Progenitor cell of endocrine pancreas (in vitro differentiated cells): ENCODE data around the gene RAD1. TPM values are rescaled to one million over a fixed set of nuclear protein-coding genes. Genes with fewer than 3 reads are reported as not detected.

Experiments used
- DNase-seq: peaks from one replicate; pipeline ENCODE4 v3.0.0; 2021; ENCODE audit warnings: low spot score; ENCODE audit not compliant: unreplicated experiment
- H3K27ac Mint-ChIP-seq: 2 replicates; pipeline ENCODE4 v1.8.0; 2021; ENCODE audit warnings: mild to moderate bottlenecking, moderate library complexity, mixed read lengths
- H3K27me3 Mint-ChIP-seq: 2 replicates; pipeline ENCODE4 v1.8.0; 2021; ENCODE audit warnings: mixed read lengths
- H3K36me3 Mint-ChIP-seq: 2 replicates; pipeline ENCODE4 v1.8.0; 2022; ENCODE audit warnings: mixed read lengths; ENCODE audit not compliant: insufficient read depth
- H3K4me1 Mint-ChIP-seq: 2 replicates; pipeline ENCODE4 v1.8.0; 2021; ENCODE audit warnings: low read depth, mixed read lengths
- H3K4me3 Mint-ChIP-seq: 2 replicates; pipeline ENCODE4 v1.8.0; 2021; ENCODE audit warnings: low read depth, mild to moderate bottlenecking, moderate library complexity, mixed read lengths
- H3K9me3 Mint-ChIP-seq: 2 replicates; pipeline ENCODE4 v1.8.0; 2021; ENCODE audit warnings: low read depth, mixed read lengths
- CTCF ChIP-seq: fragments of 200-600 bp; sonication (generic); IDR thresholded peaks from one replicate; pipeline ENCODE4 v1.5.0; 2021; ENCODE audit warnings: antibody characterized with exemption, mild to moderate bottlenecking; ENCODE audit not compliant: unreplicated experiment
- total RNA-seq: library from RNA; stranded (reverse); gene quantifications from 2 replicates; pipeline ENCODE4 v1.2.1, GENCODE V29; 2021

RAD1 gene
- total RNA-seq, 1 donor from 2014 or later: 32.4 TPM

DNA sequence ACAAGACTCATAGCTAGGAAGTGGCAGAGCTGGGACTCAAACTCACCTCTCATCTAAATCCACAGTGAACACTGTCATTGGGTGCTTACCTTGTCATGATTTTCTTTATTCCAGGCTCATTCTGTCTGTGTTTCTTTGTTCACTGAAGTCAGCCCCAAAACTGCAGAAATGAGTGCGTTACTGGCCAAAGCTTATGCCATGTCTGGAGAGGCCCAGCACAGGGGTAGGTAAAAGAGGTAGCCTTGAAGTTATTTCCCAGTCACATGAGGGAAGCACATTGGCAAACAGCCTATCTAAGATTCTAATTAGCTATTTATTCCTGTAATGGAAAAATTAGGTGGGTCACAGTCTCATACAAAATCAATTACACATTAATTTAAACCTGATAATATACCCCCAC, 46.5 kb downstream of the RAD1 start:
- DNase-seq: no peak
- no peak overlapping the region for H3K4me3 Mint-ChIP-seq
- peak overlapping the region; percentile 41 for H3K27ac Mint-ChIP-seq
- peaks cover 7% of the 10 kb centered on the region for H3K9me3 Mint-ChIP-seq
- peaks cover 32% of the 10 kb centered on the region for H3K4me1 Mint-ChIP-seq
- TF ChIP-seq CTCF: no peak
- peaks cover 7% of the 10 kb centered on the region for H3K36me3 Mint-ChIP-seq
- H3K27me3 Mint-ChIP-seq: no peaks in the 10 kb centered on the region

DNA sequence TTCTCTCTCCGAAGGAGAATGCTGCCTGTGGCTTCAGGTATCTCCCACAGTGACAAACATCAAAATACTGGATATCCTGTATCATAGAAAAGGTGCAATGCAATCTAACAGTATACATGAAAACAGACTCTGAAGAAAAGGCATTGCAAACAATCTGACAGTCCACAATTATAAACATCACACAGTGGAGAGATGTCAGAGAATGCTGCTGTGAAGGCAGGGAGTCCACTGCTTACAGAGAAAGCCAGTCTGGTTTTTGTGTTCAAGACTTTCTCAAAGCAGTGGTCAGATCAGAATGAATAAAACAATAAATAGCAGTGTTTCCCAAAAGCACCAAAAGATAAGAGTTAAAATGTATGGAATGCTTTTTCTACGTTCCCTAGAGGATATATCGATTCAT, 47.6 kb downstream of the RAD1 start:
- DNase-seq: no peak
- Mint-ChIP-seq H3K4me3 (no peak overlapping the region), H3K27ac (no peak overlapping the region), H3K36me3 (peaks cover 7% of the 10 kb centered on the region), H3K4me1 (peaks cover 32% of the 10 kb centered on the region), H3K9me3 (peaks cover 7% of the 10 kb centered on the region), H3K27me3 (no peaks in the 10 kb centered on the region)
- TF ChIP-seq CTCF: no peak

- DNase-seq: no peak
- H3K36me3 Mint-ChIP-seq: peaks cover 7% of the 10 kb centered on the region
- peaks cover 7% of the 10 kb centered on the region for H3K9me3 Mint-ChIP-seq
- TF ChIP-seq CTCF: no peak
- H3K4me3 Mint-ChIP-seq: no peak overlapping the region
- H3K27me3 Mint-ChIP-seq: no peaks in the 10 kb centered on the region
- H3K27ac Mint-ChIP-seq: peak overlapping the region; percentile 39
- peaks cover 32% of the 10 kb centered on the region for H3K4me1 Mint-ChIP-seq
These were observed 48.3 kb downstream of the RAD1 start for GRCh38 chr5:34866989-34867471.

DNA sequence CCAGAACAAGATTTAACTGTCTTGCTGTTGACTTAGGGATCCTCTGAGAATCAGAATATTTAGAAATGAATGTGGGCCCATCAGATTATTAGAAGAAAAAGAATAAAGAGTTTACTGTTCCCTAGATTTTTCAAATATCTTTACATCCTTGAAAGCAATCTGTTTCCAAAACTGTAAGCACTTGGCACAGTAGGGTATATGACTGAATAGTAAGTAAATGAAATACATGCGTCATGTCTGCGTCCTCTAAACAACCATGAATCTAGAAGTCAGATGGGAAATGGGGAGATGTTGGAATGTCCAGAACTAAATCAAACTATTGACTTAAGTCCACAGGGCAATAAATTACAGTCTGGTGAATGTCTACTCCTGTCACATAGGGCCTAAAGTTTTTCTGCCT, 50.2 kb downstream of the RAD1 start:
- Mint-ChIP-seq H3K4me3 (no peak overlapping the region), H3K27ac (no peak overlapping the region), H3K4me1 (peaks cover 32% of the 10 kb centered on the region), H3K27me3 (no peaks in the 10 kb centered on the region), H3K9me3 (no peaks in the 10 kb centered on the region), H3K36me3 (peaks cover 3% of the 10 kb centered on the region)
- TF ChIP-seq CTCF: no peak
- DNase-seq: no peak

- Mint-ChIP-seq H3K27ac (peak overlapping the region; percentile 3), H3K4me1 (peaks cover 27% of the 10 kb centered on the region), H3K27me3 (no peaks in the 10 kb centered on the region), H3K36me3 (no peaks in the 10 kb centered on the region), H3K9me3 (no peaks in the 10 kb centered on the region), H3K4me3 (no peak overlapping the region)
- TF ChIP-seq CTCF: no peak
- DNase-seq: no peak
These were observed 51.4 kb downstream of the RAD1 start for GRCh38 chr5:34863946-34864345.
